Cerebellar nuclear complex (tissue), 1 donor: Measurements from ENCODE around the gene DGKB.

ENCODE experiments used
- DNase-seq, 2 experiments: peaks; one replicate each; lab custom pipeline; 2025; lab: John Stamatoyannopoulos, UW

DGKB gene

DNA sequence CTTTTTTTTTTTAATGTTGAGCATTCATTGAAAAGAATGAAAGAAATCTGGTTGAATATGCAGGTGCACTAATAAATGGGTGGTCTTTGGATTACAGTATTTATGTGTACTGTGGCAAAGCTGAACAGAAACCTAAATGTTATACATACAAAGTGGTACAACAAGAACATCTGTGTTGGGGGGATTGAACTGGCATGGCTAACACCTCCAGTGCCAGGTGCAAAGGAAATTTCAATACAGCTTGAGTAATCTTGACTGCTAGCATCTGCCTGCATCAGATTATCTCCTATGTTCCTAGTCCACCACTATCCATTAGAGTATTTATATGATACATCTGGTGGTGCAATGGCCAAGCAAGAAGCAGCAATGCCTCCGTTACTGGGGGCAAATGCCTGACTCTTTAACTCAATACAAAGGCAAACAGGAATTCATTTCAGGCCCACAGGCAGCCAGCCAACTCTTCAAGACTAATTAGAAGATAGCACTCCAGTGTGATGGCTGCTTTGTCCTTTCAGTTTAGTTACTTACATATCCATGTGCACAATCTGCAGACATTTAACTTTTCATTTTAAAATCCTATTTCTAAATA is 692.6 kb downstream of the DGKB start:
- DNase-seq: no peak

DNA sequence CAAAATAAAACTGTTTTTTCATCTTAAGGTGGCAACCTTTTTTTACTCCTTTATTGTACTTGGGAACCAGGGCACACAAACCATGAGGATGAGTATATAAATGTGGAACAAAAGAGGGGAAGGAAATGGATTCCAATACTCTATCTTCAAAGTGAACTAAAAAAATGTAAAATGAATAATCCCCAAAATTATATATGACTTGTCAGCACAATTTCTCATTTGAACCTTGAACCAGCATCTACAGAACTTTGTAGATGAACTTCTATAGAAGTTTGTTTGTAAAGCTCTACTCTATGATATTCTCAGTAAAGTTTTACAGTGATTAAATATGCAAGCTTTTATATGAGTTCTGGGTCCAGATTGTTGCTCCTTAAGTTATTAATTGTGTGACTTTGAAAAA is 694.8 kb downstream of the DGKB start:
- DNase-seq: no peak

- no peak for DNase-seq
Measured at GRCh38 chr7:14207138-14207537, 695.4 kb downstream of the DGKB start.

DNA sequence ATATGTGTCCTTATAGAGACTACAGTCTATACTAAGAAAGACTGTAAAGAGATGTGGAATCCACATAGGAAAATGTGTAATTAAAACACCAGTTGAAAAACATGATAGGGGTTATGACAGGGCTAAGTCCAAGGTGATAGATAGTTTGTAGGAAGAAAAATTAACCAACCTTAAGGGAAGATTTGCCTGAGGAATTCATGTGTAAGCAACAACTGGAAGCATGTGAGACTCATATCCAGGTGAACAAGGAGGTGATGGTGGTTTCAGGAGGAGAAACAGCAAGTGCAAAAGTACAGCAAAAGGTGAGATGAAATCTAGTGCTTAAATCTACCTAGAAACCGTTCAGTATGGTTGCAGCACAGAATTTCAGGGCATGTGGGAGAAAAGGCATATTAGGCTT is 696.4 kb downstream of the DGKB start:
- DNase-seq: no peak

DNA sequence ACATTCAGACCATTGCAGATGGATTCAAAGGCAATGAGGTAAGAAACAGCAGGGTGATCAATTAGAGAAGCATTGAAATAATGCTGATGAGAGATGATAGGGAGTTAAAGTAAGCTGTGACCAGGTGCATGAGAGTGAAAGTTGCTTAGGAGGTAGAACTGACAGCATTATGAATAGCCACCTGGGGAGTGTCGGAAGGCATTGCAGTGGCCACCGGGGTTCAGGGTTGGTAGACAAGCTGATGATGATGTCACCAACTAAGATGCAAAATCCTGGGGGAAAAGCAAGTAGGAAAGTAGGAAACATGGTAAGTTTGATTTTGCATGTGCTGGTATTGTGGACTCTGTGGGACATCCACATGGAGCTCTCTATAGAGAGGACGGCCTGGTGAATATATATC is 701.2 kb downstream of the DGKB start:
- no peak for DNase-seq

DNA sequence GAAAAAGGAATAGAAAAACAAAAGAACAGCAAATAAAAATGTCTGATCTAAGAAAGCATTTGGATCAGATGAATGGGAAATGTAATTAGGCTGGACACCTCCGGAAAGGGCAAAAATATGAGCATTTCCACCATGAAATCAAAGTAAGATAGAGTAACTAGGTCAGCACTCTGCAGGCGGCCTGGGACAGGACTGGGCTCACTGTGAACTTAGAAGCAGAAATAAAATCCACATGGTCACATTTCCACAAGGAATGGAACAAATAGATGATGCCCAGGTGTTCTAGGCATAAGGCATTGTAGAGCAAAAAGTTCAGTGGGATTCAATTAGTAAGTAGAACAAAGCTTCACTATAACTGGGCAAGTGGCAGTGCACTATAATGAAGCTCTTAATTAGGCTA is 703.2 kb downstream of the DGKB start:
- no peak for DNase-seq

DNA sequence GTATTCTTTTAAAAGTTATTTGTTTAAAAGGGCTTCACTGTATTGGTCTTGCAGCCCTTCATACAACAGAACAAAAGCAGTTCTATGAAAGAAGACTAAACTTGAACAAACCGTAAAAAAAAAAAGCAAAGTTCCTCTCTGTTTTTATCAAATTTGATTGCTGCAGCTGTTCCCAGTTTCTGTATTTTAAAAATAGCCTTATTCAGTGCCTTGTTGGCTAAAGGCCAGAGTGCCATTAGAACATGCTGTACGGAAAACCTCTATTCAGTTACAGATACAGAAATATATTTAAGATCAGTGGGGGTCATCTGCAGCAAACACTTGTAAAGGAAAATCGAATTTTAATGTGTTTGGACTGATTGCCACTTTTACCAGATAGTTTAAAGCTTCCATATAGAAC is 705.3 kb downstream of the DGKB start:
- no peak for DNase-seq

- no peak for DNase-seq
Measured at GRCh38 chr7:14196555-14196954, 706.0 kb downstream of the DGKB start.

DNA sequence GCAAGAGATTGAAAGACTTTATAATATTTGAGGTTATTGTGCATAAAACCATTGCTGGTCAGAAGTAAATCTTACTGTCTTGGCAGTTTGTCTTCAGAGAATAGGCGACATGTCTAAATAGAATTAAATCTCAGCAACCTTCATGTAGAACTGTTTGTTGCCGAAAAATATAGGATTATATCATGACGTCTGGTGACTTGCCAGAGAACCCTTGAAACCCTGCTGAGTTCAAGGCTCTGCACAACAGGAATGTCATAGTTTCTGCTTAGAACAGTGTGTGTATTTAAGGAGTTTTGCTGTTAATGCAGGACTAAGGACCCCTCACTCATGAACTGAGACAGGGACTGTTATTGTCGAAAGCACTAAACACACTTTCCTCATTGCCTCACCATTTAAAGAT is 706.7 kb downstream of the DGKB start:
- no peak for DNase-seq

- DNase-seq: no peak
Measured at GRCh38 chr7:14195079-14195478, 707.5 kb downstream of the DGKB start.

- DNase-seq: no peak
Measured at GRCh38 chr7:14191686-14192098, 710.9 kb downstream of the DGKB start.

DNA sequence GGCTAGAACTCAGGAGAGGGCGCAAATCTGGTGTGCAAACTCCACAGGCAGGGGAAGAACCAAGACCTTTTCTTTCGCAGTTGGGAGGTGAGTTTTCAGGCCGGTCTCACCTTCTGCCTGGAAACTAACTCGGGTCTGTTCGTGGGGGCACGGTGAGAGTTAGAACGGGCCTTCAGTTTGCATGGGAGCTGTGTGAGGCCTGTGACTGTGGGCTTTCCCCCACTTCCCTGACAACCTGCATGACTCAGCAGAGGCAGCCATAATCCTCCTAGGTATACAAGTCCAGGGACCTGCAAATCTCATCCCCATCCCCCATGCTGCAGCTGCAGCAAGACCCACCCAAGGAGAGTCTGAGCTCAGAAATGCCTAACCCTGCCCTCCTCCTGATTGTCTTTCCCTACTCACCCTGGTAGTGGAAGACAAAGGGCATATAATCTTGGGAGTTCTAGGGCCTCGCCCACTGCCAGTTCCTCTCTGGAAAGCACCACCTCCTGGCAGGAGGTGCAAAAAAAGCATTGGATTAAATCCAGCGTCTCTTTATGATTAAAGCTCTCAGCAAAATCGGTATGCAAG is 718.2 kb downstream of the DGKB start:
- no peak for DNase-seq

DNA sequence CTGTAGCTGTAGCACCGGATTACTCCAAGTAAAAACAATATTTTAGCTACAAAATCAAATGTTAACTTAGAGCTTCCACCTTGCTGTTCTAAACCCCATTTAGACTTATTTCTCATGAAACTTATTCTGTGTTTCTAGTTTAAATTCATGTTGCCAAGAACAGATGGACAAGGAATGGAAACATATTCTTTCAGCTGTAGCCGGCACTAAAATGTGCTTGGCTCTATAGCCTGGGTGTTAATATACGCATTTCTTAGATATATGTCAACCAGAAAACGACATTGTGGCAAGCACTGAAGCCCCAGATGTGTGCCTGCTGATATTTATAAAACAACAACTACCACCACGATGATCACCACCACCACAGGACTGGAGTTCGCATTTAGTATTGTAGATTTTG is 722.8 kb downstream of the DGKB start:
- no peak for DNase-seq

- DNase-seq: no peak
Measured at GRCh38 chr7:14177876-14178275, 724.7 kb downstream of the DGKB start.

- no peak for DNase-seq
Measured at GRCh38 chr7:14170872-14171271, 731.7 kb downstream of the DGKB start.

DNA sequence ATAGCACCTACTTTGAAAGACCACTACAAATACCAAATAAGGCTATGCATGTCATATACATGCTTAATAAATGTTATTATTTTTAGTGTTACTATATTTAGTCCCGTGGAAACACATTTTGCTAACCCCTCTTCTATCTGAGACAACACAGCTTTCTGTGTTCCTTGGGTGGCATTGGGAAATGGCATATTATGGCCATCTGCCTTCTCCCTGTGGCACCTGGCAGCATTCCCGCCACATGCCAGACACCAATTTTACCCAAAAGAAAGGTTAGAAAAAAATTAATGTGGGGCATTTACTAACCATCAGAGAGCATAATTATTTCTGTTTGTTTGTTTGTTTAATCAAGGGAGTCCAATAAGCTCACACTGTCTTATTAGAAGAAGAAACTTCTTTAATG is 744.4 kb downstream of the DGKB start:
- DNase-seq: peak; percentile 32 to 76

GRCh38 chr7:14156436-14156835 is 746.1 kb downstream of the DGKB start:
- no peak for DNase-seq

- no peak for DNase-seq
Measured at GRCh38 chr7:14148974-14149373, 753.6 kb downstream of the DGKB start.

DNA sequence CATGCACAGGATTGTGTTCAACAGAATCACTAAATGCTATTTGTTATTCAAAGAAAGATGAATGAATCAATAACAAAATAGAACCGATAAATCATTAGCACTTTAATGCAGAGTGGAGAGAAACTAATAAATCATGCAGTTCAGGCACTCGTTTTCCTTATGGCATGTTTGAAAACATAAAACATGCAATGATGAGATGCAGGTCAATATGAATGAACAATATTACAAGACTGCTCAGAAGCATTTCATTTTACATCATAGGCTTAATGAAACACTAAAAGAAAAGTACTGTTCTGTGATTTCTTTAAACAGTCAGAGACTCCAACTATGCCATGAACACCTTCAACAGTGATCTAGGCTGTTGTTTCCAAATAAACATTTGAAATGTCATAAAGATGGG is 755.0 kb downstream of the DGKB start:
- DNase-seq: no peak

GRCh38 chr7:14144538-14144937 is 758.0 kb downstream of the DGKB start:
- DNase-seq: no peak

DNA sequence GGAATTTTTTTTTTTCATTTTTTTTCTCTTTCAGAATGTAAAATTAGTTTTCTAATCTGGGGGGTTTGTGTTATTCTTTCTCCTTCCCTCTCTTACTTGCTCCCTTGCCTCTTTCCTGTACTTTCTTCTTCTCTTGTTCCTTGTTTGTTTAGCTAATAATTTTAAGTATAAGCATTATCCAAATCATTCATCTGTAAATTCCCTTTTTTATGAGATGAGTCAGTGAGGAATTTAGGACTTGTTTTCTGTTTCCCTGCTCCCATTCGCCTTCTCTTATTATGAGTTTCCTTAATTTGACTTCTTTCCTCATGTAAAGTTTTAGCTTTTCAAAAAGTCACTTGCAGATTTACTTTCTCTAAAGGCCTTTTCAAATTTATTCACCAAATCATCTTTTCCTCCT is 758.4 kb downstream of the DGKB start:
- no peak for DNase-seq

DNA sequence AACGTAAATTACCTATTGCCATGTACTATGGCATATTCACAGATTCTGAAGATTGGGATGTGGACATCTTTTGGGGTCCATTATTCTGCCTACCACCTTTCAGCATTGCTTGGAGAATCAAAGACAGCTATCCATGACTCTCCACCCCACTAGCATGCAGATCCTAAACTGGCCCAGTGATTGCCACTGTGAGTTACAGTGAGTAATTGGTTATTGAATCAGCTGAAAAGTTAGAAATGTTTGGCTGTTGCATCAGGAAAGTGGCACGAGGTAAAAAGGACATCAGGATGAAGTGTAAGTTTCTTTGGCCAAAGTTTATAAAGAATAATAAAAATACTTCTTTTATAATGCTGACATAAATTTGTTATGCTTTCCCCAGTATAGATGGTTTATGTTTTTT is 764.9 kb downstream of the DGKB start:
- no peak for DNase-seq

GRCh38 chr7:14133752-14134151 is 768.8 kb downstream of the DGKB start:
- no peak for DNase-seq

DNA sequence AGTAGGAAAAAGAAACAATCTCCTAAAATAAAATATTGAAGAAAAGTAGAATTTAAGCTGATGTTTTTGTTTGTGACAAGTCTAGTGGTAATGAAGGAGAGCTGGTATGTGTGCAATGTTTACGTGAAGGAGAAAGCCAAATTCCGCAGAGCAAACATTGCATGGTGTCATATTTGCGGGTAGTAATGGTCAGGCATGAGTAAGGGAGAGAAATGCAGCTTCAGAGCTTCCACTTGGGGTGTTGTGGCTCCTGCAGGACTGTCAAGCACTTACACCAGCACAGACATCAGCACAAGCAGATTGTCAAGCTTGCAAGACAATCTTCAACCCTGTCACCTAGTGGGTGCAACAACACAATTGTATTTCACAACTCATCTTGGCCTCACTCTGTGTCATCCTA is 776.6 kb downstream of the DGKB start:
- no peak for DNase-seq
